Measurements from ENCODE around the gene C1QL3. TPM values are rescaled to one million over a fixed set of nuclear protein-coding genes. Genes with fewer than 3 reads are reported as not detected.

The C1QL3 gene
- total and polyA plus RNA-seq, 10 of the 15 experiments (the other 5 are each of a cell fraction or from before 2014, with no cell fraction given), result 0.03 to 1.2 (median 0.50) TPM

DNA sequence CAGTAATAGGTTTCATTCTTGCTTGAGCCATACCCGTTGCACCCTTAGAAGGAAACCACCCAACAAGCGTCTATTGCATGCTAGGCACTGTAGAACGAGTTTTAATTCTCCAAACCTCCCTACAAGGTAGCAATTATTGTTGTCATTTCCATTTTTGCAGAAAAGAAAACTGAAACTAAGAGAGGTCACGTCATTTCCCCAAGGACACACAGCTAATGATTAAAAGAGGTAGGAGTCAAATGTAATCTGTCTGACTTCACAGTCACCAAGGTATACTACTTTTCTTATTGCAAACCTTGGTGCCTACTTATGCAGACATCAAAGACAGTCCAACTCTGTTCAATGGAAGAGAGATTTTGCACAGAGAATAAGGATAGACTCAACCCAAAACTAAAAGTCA is 49.1 kb upstream of the C1QL3 start:
- Histone ChIP-seq H3K9ac (ENCODE audit: control insufficient read depth, insufficient read depth, low read length) (no peak overlapping the region), H3K4me3 (peak overlapping the region; percentile 4; the same call in 1 of the 2 replicates), H3K79me2 (ENCODE audit: control insufficient read depth, insufficient read depth, low read length) (no peaks in the 10 kb centered on the region), H3K27ac (ENCODE audit: control insufficient read depth, insufficient read depth) (peak overlapping the region; percentile 21; the same call in 1 of the 2 replicates), H4K20me1 (ENCODE audit: control insufficient read depth, insufficient read depth) (no peaks in the 10 kb centered on the region), H3K4me1 (ENCODE audit: control insufficient read depth, insufficient read depth, low read length) (peaks cover 8% of the 10 kb centered on the region; the same call in 1 of the 2 replicates), H3K9me3 (replicated peaks; ENCODE audit: control insufficient read depth, insufficient read depth, low read length) (no peaks in the 10 kb centered on the region), H3K27me3 (replicated peaks in 1 of 2; ENCODE audit: control insufficient read depth in 2 of 2, insufficient read depth in 2 of 2, low read length in 1 of 2) (no peaks in the 10 kb centered on the region), H3K4me2 (ENCODE audit: control insufficient read depth, insufficient read depth) (peak overlapping the region; percentile 19; the same call in 1 of the 2 replicates), H2AFZ (ENCODE audit: control insufficient read depth, low read depth, low read length) (peak overlapping the region; percentile 3), H3K36me3 (ENCODE audit: control insufficient read depth in 2 of 2, insufficient read depth in 2 of 2, low read length in 1 of 2) (no peaks in the 10 kb centered on the region)
- peak; percentile 69 for DNase-seq (ENCODE audit: low read depth, low spot score)
- RAD21 ChIA-PET (ENCODE audit: unreplicated experiment), result interaction anchor here (1.2 to 2.7 kb wide), 4 partner anchors 8 to 16 kb away, joined by 4 to 21 read pairs (median 4); no protein-coding TSS in a partner anchor
- peak; percentile 96 for ATAC-seq
- peak; percentile 66 for FAIRE-seq
- WGBS (ENCODE audit: insufficient coverage, insufficient replicate concordance, low lambda C conversion rate, missing lambda C conversion rate), result 2% methylated on average over 4 of the region's 4 CpGs
- intact Hi-C loops (cut with micrococcal nuclease; ENCODE audit: unreplicated experiment), result loop anchor here (1.0 kb wide), 1 partner anchor 16 kb away; no protein-coding TSS in a partner anchor
- BruUV-seq (replicated peaks), result no TSS peak
- CTCF ChIA-PET, result interaction anchor here (3.4 kb wide), 1 partner anchor 14 kb away, joined by 14 read pairs; no protein-coding TSS in a partner anchor
- SMC1A ChIA-PET (ENCODE audit: uncharacterized antibody, unreplicated experiment), result interaction anchor here (1.0 to 3.6 kb wide), 2 partner anchors 14 to 134 kb away, joined by 3 to 29 read pairs; partner anchors contain the start of gene PTER
- POLR2A ChIA-PET, result interaction anchor here (2.5 to 2.9 kb wide), 2 partner anchors 12 to 14 kb away, joined by 6 to 8 read pairs; no protein-coding TSS in a partner anchor
- in situ Hi-C loops (cut with MboI), result no loop called here
- TF ChIP-seq RELA (IDR thresholded peaks at IDR 0.05; ENCODE audit: borderline replicate concordance, partially characterized antibody) (no peak), CEBPB (IDR thresholded peaks at IDR 0.05; ENCODE audit: borderline replicate concordance in 1 of 2, low read depth in 2 of 2, low read length in 2 of 2) (no peak), CBFB (IDR thresholded peaks at IDR 0.05; ENCODE audit: low read depth) (no peak), NFXL1 (IDR thresholded peaks at IDR 0.05; ENCODE audit: borderline replicate concordance) (no peak), RB1 (IDR thresholded peaks at IDR 0.05; ENCODE audit: borderline replicate concordance) (no peak), HDAC6 (IDR thresholded peaks at IDR 0.05; ENCODE audit: unreplicated experiment) (no peak), SRF (IDR thresholded peaks at IDR 0.05; ENCODE audit: low read depth in 2 of 2, low read length in 2 of 2) (no peak), POLR2AphosphoS2 (IDR thresholded peaks at IDR 0.05; ENCODE audit: low read depth, low read length) (no peak), ZZZ3 (IDR thresholded peaks at IDR 0.05; ENCODE audit: control insufficient read depth, insufficient read length, low read depth) (no peak), EGR1 (IDR thresholded peaks at IDR 0.05; ENCODE audit: borderline replicate concordance in 1 of 2, low read depth in 2 of 2, low read length in 2 of 2) (no peak), YY1 (IDR thresholded peaks at IDR 0.05; ENCODE audit: low read depth, low read length) (no peak), MEF2B (IDR thresholded peaks at IDR 0.05; ENCODE audit: partially characterized antibody, poor library complexity, severe bottlenecking) (peak; percentile 89), IKZF1 (conservative IDR thresholded peaks at IDR 0.05) (no peak; the same call in 1 of the 2 replicates), CBX3 (IDR thresholded peaks at IDR 0.05; ENCODE audit: borderline replicate concordance, low read depth) (no peak)
- TF ChIP-seq, protein P1, sequence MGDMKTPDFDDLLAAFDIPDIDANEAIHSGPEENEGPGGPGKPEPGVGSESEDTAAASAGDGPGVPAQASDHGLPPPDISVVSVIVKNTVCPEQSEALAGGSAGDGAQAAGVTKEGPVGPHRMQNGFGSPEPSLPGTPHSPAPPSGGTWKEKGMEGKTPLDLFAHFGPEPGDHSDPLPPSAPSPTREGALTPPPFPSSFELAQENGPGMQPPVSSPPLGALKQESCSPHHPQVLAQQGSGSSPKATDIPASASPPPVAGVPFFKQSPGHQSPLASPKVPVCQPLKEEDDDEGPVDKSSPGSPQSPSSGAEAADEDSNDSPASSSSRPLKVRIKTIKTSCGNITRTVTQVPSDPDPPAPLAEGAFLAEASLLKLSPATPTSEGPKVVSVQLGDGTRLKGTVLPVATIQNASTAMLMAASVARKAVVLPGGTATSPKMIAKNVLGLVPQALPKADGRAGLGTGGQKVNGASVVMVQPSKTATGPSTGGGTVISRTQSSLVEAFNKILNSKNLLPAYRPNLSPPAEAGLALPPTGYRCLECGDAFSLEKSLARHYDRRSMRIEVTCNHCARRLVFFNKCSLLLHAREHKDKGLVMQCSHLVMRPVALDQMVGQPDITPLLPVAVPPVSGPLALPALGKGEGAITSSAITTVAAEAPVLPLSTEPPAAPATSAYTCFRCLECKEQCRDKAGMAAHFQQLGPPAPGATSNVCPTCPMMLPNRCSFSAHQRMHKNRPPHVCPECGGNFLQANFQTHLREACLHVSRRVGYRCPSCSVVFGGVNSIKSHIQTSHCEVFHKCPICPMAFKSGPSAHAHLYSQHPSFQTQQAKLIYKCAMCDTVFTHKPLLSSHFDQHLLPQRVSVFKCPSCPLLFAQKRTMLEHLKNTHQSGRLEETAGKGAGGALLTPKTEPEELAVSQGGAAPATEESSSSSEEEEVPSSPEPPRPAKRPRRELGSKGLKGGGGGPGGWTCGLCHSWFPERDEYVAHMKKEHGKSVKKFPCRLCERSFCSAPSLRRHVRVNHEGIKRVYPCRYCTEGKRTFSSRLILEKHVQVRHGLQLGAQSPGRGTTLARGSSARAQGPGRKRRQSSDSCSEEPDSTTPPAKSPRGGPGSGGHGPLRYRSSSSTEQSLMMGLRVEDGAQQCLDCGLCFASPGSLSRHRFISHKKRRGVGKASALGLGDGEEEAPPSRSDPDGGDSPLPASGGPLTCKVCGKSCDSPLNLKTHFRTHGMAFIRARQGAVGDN (IDR thresholded peaks at IDR 0.05), result no peak
- TF ChIP-seq, protein P2, sequence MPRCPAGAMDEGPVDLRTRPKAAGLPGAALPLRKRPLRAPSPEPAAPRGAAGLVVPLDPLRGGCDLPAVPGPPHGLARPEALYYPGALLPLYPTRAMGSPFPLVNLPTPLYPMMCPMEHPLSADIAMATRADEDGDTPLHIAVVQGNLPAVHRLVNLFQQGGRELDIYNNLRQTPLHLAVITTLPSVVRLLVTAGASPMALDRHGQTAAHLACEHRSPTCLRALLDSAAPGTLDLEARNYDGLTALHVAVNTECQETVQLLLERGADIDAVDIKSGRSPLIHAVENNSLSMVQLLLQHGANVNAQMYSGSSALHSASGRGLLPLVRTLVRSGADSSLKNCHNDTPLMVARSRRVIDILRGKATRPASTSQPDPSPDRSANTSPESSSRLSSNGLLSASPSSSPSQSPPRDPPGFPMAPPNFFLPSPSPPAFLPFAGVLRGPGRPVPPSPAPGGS (IDR thresholded peaks at IDR 0.05; ENCODE audit: borderline replicate concordance, insufficient read depth, low read depth, low read length, poor library complexity, severe bottlenecking), result no peak
- TF ChIP-seq, protein P3, sequence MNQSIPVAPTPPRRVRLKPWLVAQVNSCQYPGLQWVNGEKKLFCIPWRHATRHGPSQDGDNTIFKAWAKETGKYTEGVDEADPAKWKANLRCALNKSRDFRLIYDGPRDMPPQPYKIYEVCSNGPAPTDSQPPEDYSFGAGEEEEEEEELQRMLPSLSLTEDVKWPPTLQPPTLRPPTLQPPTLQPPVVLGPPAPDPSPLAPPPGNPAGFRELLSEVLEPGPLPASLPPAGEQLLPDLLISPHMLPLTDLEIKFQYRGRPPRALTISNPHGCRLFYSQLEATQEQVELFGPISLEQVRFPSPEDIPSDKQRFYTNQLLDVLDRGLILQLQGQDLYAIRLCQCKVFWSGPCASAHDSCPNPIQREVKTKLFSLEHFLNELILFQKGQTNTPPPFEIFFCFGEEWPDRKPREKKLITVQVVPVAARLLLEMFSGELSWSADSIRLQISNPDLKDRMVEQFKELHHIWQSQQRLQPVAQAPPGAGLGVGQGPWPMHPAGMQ (IDR thresholded peaks at IDR 0.05; ENCODE audit: borderline replicate concordance), result no peak

Measured in GM12878 (cell line).